NB4 (cell line): ENCODE results near the gene KMT2C.
"Not testable (repeated sequence)": the region's sequence is repeated elsewhere in the genome, so short reads cannot be mapped to it uniquely, and the experiment has no call there.

ENCODE experiments used
- DNase-seq: peaks from one replicate; pipeline ENCODE4 v3.0.0; 2010; ENCODE audit warnings: low read depth
- H3K4me3 ChIP-seq: one replicate; pipeline ENCODE4 v1.5.1; 2011; ENCODE audit warnings: mild to moderate bottlenecking, low read depth, low read length, moderate library complexity
- CTCF ChIP-seq: IDR thresholded peaks from one replicate; pipeline ENCODE4 v1.5.1; 2012; ENCODE audit warnings: low read depth, low read length
- MAX ChIP-seq: IDR thresholded peaks from 2 replicates; pipeline ENCODE4 v1.6.1; 2011; ENCODE audit warnings: low read depth, low read length
- MYC ChIP-seq: IDR thresholded peaks from 2 replicates; pipeline ENCODE4 v1.6.1; 2011; ENCODE audit warnings: low read depth, low read length
- POLR2A ChIP-seq: IDR thresholded peaks from 2 replicates; pipeline ENCODE4 v1.6.1; 2011; ENCODE audit warnings: mild to moderate bottlenecking; ENCODE audit not compliant: insufficient read length; ENCODE audit errors: extremely low read depth

KMT2C gene

DNA sequence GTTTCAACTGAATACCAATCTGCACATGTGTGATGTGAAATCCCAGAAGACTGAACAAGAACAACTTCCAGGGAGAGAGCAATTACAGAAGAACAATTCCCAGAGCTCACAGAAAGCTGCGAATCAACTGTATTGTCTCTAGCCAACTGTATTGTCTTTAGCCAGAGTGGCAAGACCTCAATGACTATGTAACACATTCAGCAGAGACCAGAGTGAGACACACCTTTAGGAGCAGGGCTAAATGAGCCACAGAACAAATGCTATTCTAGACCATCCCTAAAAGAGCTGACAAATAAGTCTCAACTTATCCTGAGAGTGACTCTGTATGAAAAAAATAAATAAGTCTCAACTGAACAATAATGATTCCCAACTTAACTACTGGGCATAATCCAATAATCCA lies 72.0 kb downstream of the KMT2C start:
- TF ChIP-seq MAX, result no peak
- TF ChIP-seq CTCF, result no peak
- TF ChIP-seq POLR2A, result no peak
- TF ChIP-seq MYC, result no peak
- DNase-seq, result no peak
- H3K4me3 ChIP-seq, result no peak overlapping the region

GRCh38 chr7:152362128-152362926 lies 73.5 kb downstream of the KMT2C start:
- DNase-seq, result no peak
- TF ChIP-seq POLR2A, result no peak
- no peak for TF ChIP-seq MAX
- TF ChIP-seq CTCF, result no peak
- TF ChIP-seq MYC, result no peak
- no peak overlapping the region for H3K4me3 ChIP-seq

GRCh38 chr7:152355474-152356057 lies 80.2 kb downstream of the KMT2C start:
- TF ChIP-seq CTCF (no peak), POLR2A (no peak), MYC (no peak), MAX (no peak)
- no peak overlapping the region for H3K4me3 ChIP-seq
- DNase-seq, result no peak

GRCh38 chr7:152354061-152354460 lies 81.7 kb downstream of the KMT2C start:
- no peak for TF ChIP-seq MYC
- no peak for TF ChIP-seq POLR2A
- TF ChIP-seq MAX, result no peak
- no peak for TF ChIP-seq CTCF
- no peak for DNase-seq
- H3K4me3 ChIP-seq, result no peak overlapping the region

- DNase-seq, H3K4me3 ChIP-seq: not testable (repeated sequence)
Measured at GRCh38 chr7:152353281-152353680, 82.5 kb downstream of the KMT2C start.

DNA sequence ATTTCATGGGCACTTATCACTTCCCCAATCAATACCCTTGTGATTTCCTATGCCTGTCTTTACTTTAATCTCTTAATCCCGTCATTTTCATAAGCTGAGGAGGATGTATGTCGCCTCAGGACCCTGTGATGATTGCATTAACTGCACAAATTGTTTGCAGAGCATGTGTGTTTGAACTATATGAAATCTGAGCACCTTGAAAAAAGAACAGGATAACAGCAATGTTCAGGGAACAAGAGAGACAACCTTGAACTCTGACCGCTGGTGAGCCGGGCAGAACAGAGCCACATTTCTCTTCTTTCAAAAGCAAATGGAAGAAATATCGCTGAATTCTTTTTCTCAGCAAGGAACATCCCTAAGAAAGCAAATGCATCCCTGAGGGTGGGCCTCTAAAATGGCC lies 84.1 kb downstream of the KMT2C start:
- not testable (repeated sequence) for DNase-seq, H3K4me3 ChIP-seq

GRCh38 chr7:152351168-152351567 lies 84.6 kb downstream of the KMT2C start:
- H3K4me3 ChIP-seq, result no peak overlapping the region
- DNase-seq, result peak; percentile 24
- no peak for TF ChIP-seq MYC
- no peak for TF ChIP-seq POLR2A
- no peak for TF ChIP-seq CTCF
- TF ChIP-seq MAX, result no peak
